Renal pelvis (tissue), 12 donors: ENCODE data around the gene SF3B5. TPM values are rescaled to one million over a fixed set of nuclear protein-coding genes. Genes with fewer than 3 reads are reported as not detected.
"Not testable (repeated sequence)": the region's sequence is repeated elsewhere in the genome, so short reads cannot be mapped to it uniquely, and the experiment has no call there.

Experiments used
- DNase-seq: peaks from one replicate; pipeline ENCODE4 v3.0.0-alpha.2; 2013
- long read RNA-seq, 16 experiments: transcript quantifications; one replicate each; lab custom pipeline, GENCODE V29; 2026
- polyA plus RNA-seq, 3 donors: library from polyadenylated mRNA; unstranded; fragments of 120-200 nt; gene quantifications; one replicate each; pipeline ENCODE4 v1.2.1, GENCODE V29; 2013; ENCODE audit not compliant: insufficient read length in 3 of 3

Gene SF3B5
- polyA plus RNA-seq = 100 to 1,000 TPM; 134 to 172 (median 159) TPM
- long read RNA-seq, donor 1, transcript SF3B5-201 (1 exons, 693 nt) = major isoform, 141 of 141 reads
- long read RNA-seq, donor 1, partial matches to known transcripts = 0 of 141 reads
- long read RNA-seq, donor 1, other reads (novel, unspliced or antisense) = 0 of 141 reads
- long read RNA-seq, donor 2, transcript SF3B5-201 (1 exons, 693 nt) = major isoform, 137 of 137 reads
- long read RNA-seq, donor 2, partial matches to known transcripts = 0 of 137 reads
- long read RNA-seq, donor 2, other reads (novel, unspliced or antisense) = 0 of 137 reads
- long read RNA-seq, donor 3, transcript SF3B5-201 (1 exons, 693 nt) = major isoform, 133 of 133 reads
- long read RNA-seq, donor 3, partial matches to known transcripts = 0 of 133 reads
- long read RNA-seq, donor 3, other reads (novel, unspliced or antisense) = 0 of 133 reads
- long read RNA-seq, donor 4, transcript SF3B5-201 (1 exons, 693 nt) = major isoform, 162 of 162 reads
- long read RNA-seq, donor 4, partial matches to known transcripts = 0 of 162 reads
- long read RNA-seq, donor 4, other reads (novel, unspliced or antisense) = 0 of 162 reads
- long read RNA-seq, donor 5, transcript SF3B5-201 (1 exons, 693 nt) = major isoform, 76 of 76 reads
- long read RNA-seq, donor 5, partial matches to known transcripts = 0 of 76 reads
- long read RNA-seq, donor 5, other reads (novel, unspliced or antisense) = 0 of 76 reads
- long read RNA-seq, donor 6, transcript SF3B5-201 (1 exons, 693 nt) = major isoform, 116 of 116 reads
- long read RNA-seq, donor 6, partial matches to known transcripts = 0 of 116 reads
- long read RNA-seq, donor 6, other reads (novel, unspliced or antisense) = 0 of 116 reads
- long read RNA-seq, donor 7, transcript SF3B5-201 (1 exons, 693 nt) = major isoform, 174 of 174 reads
- long read RNA-seq, donor 7, partial matches to known transcripts = 0 of 174 reads
- long read RNA-seq, donor 7, other reads (novel, unspliced or antisense) = 0 of 174 reads
- long read RNA-seq, donor 8, transcript SF3B5-201 (1 exons, 693 nt) = major isoform, 53 of 53 reads
- long read RNA-seq, donor 8, partial matches to known transcripts = 0 of 53 reads
- long read RNA-seq, donor 8, other reads (novel, unspliced or antisense) = 0 of 53 reads
- long read RNA-seq, donor 9, transcript SF3B5-201 (1 exons, 693 nt) = major isoform, 178 of 178 reads
- long read RNA-seq, donor 9, partial matches to known transcripts = 0 of 178 reads
- long read RNA-seq, donor 9, other reads (novel, unspliced or antisense) = 0 of 178 reads
- long read RNA-seq, donor 10, transcript SF3B5-201 (1 exons, 693 nt) = major isoform, 124 of 124 reads
- long read RNA-seq, donor 10, partial matches to known transcripts = 0 of 124 reads
- long read RNA-seq, donor 10, other reads (novel, unspliced or antisense) = 0 of 124 reads
- long read RNA-seq, donor 11, transcript SF3B5-201 (1 exons, 693 nt) = major isoform, 96 of 96 reads
- long read RNA-seq, donor 11, partial matches to known transcripts = 0 of 96 reads
- long read RNA-seq, donor 11, other reads (novel, unspliced or antisense) = 0 of 96 reads
- long read RNA-seq, donor 12, transcript SF3B5-201 (1 exons, 693 nt) = major isoform, 149 of 149 reads
- long read RNA-seq, donor 12, partial matches to known transcripts = 0 of 149 reads
- long read RNA-seq, donor 12, other reads (novel, unspliced or antisense) = 0 of 149 reads
- long read RNA-seq, donor 13, transcript SF3B5-201 (1 exons, 693 nt) = major isoform, 92 of 92 reads
- long read RNA-seq, donor 13, partial matches to known transcripts = 0 of 92 reads
- long read RNA-seq, donor 13, other reads (novel, unspliced or antisense) = 0 of 92 reads
- long read RNA-seq, donor 14, transcript SF3B5-201 (1 exons, 693 nt) = major isoform, 244 of 244 reads
- long read RNA-seq, donor 14, partial matches to known transcripts = 0 of 244 reads
- long read RNA-seq, donor 14, other reads (novel, unspliced or antisense) = 0 of 244 reads
- long read RNA-seq, donor 15, transcript SF3B5-201 (1 exons, 693 nt) = major isoform, 169 of 169 reads
- long read RNA-seq, donor 15, partial matches to known transcripts = 0 of 169 reads
- long read RNA-seq, donor 15, other reads (novel, unspliced or antisense) = 0 of 169 reads
- long read RNA-seq, donor 16, transcript SF3B5-201 (1 exons, 693 nt) = major isoform, 175 of 175 reads
- long read RNA-seq, donor 16, partial matches to known transcripts = 0 of 175 reads
- long read RNA-seq, donor 16, other reads (novel, unspliced or antisense) = 0 of 175 reads

DNA sequence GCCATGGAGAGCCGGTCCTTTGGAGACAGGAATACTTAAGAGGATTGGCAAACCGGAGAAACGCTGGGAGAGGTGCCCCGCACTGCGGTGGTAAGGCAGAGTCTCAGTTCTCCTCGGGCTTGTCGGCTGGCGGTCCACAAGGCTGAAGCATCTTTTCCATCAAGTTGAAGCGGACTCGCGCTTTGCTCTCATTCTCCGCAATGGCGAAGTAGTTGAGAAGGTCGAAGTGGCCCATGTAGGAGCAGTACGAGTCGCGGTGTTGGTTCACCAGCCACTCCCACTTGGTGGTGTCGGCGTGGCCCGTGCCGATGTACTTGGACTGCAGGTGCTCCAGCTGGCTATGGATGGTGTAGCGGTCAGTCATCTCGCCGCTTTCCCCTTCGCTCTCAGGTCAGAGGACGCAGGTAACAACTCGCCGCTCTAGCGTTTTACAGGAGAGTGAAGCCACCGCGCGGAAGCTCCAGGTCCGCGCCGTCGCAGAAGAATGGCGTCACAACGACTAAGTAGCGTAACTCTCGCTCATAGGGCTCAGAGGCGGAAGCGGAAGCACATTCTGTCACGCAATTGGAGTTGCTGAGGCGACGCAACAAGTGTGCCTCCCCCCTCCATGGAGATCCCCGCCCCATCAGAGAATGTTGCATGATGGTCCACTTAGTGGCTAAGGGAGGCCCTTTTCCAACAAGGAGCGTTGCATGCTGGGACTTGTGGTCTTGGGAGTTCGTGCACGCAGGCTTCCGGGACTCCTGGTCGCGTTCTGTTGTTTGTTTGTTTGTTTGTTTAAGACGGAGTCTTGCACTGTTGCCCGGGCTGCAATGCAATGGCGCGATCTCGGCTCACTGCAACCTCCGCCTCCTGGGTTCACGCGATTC lies at the start of gene SF3B5:
SF3B5 (minus strand) TSS at position 440 of the 869 bp plus-strand sequence; CDS start at position 364, 76 bp downstream.
- DNase-seq = peak; percentile 100

DNA sequence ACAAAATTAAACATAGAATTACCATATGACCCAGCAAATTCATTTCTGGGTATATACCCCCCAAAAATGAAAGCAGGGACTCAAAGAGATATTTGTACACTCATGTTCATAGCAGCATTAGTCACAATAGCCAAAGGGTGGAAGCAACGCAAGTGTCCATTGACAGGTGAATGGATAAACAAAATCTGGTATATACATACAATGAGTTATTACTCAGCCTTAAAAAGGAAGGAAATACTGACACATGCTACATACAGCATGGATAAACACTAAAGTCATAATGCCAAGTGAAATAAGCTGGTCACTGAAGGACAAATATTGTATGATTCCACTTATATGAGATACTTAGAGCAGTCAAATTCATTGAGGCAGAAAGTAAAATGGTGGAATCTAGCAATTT lies 49.6 kb upstream of the SF3B5 start:
- no peak for DNase-seq

GRCh38 chr6:144143878-144144277 lies 48.5 kb upstream of the SF3B5 start:
- no peak for DNase-seq

- no peak for DNase-seq
Observed at GRCh38 chr6:144143106-144143505, 47.7 kb upstream of the SF3B5 start.

DNA sequence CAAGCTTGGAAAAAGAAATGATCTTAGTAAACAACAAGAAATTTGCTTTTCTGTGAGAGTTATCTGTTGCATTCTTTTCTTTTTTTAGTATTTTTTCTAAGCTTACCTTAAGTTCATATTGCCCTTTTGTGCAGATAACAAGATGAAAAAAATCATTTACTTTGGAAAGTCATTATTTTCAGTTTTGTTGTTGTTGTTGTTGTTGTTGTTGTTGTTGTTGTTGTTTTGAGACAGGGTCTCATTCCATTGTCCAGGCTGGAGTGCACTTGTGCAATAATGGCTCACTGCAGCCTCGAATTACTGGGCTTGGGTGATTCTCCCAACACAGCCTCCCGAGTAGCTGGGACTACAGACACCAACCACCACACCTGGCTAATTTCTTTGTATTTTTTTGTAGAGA lies 46.1 kb upstream of the SF3B5 start:
- DNase-seq = no peak

DNA sequence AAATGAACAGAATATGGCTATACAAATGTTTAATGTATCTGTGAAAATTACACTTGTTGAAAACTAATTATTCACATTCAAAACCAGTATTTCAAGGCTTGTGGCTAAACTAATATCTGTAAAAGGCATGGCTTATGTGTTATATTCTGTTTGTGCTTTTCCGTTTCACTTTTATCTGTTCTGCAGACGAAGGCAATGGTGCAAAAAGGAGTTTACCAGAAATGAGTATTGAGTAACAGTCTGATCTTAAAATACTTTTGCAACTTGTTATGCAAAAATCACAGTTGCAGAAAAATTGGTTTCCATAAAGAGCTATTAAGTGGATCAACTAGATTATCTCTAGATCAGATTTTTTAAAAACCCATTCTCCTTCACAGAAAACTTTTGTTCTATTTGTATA lies 45.5 kb upstream of the SF3B5 start:
- DNase-seq = no peak

DNA sequence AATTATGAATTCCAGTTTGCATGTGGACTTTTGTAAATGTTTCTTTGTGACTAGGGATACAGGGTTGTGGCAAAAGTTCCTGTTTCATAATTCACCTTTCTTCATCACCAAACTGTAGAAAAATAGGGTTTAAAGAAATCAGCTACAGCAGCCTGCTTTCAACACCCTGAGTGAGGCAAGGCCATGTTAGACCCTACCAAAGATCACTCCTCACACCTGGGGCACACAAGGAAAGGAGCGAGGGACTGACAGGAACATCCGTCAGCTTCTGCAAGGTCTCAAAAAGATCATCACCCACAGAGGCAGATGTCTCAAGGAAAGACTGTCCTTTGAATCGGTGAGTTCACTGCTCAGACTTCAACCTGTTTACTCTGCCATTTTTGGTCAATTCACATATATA lies 44.4 kb upstream of the SF3B5 start:
- no peak for DNase-seq

DNA sequence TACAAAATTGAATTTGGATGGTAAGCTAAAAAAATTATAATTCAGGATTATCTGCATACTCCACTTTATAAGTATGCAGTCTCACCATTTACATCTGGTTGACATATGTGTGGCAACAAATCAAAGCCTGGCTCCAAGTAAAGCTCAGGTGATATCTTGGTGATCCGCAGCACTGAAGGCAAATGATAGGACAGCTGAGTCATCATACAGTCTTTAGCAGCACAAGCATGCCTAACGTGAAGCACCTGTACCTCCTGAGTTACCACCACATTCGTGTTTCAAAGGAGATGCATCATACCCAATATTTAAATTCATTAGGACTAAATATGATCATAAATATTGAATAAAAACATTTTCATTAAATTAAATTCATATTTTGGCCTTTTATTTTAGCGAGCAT lies 43.2 kb upstream of the SF3B5 start:
- DNase-seq = no peak

- no peak for DNase-seq
Observed at GRCh38 chr6:144134737-144135136, 39.4 kb upstream of the SF3B5 start.

DNA sequence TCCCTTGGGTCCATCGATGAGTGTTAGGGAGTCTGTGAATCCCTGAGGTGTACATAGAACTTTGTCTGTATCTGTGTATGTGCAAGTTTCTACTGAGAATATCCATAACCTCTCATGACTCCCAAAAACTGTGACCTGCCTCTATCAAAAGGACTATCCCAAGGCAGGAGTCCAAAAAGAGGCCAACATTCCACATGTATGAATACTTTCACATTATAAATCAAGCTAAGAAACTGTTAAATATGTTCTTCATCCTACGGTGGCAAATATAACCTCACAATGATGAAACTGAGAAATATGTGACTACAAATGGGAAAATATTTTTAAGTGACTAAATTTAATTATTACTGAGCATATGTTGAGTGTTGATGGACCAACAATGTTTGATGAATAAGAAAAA lies 38.8 kb upstream of the SF3B5 start:
- DNase-seq = no peak

DNA sequence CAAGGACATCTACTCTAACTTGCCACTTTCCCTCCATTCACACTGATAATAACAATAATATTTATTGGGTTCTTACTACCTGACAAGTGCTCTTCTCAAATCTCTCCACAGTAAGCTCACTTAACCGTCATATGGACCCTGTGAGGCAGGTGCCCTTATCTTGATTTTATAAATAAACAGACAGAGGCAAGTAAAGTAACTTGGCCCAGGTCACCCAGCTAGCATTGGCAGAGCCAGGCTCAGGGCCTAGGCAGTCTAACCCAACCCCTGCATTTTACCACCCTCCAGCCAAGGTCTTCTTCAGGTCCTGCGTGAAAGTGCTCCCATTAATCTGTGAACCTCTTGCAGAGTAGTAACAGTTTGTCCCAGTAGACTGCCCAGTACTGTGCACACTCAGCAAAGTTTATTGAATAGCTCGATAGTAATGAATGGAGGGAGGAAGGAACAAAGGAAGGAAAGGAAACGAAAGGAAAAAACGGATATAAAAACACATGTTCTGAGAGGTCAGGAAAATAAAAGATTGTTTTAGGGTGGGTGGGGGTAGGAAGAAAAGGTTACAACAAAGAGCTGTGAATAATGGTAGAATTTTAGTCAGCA lies 38.0 kb upstream of the SF3B5 start:
- DNase-seq = no peak

DNA sequence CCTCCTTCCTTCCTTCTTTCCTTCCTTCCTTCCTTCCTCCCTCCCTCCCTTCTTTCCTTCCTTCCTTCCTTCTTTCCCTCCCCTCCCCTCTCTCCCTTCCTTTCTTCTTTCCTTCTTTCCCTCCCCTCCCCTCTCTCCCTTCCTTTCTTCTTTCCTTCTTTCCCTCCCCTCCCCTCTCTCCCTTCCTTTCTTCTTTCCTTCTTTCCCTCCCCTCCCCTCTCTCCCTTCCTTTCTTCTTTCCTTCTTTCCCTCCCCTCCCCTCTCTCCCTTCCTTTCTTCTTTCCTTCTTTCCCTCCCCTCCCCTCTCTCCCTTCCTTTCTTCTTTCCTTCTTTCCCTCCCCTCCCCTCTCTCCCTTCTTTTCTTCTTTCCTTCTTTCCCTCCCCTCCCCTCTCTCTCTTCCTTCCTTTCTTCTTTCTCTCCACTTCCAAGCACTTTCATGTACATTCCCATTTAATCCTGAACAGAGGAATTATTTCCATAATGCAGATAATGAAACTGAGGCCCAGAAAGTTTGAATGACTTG lies 36.9 kb upstream of the SF3B5 start:
- DNase-seq = not testable (repeated sequence)

- no peak for DNase-seq
Observed at GRCh38 chr6:144131248-144131709, 35.9 kb upstream of the SF3B5 start.

DNA sequence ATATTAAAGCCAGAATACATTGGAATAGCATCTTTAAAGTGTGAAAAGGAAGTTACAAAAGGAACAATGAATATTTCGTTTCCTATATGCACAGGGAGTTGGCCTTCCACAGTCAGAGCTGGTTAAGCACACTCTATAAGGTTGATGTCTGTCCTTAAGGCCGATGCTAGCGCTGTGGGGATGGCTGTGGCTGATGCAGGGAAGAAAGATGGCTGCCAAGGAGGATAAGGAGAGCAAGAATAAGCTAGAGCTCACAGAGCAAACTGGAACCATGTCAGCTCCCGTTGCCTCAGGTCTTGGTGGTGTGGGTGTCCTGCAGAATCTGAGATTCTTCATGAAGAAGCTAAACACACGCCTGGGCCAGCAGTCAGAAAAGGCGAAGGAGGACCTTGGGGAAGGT lies 34.1 kb upstream of the SF3B5 start:
- no peak for DNase-seq

DNA sequence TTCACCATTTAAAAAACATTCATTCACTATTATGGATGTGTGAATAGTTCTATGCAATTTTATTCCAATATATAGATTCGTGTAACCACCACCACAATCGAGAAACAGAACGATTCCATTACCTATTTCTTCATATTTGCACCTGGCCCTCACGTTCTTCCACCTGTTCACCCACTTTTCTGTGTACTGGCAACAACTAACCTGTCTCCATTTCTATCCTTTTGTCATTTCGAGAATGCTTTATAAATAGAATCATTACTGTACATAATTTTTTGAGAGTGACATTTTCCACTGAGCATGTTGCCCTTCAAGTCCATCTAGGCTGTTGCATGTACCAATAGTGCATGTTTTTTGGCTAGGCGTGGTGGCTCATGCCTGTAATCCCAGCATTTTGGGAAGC lies 31.7 kb upstream of the SF3B5 start:
- DNase-seq = no peak

DNA sequence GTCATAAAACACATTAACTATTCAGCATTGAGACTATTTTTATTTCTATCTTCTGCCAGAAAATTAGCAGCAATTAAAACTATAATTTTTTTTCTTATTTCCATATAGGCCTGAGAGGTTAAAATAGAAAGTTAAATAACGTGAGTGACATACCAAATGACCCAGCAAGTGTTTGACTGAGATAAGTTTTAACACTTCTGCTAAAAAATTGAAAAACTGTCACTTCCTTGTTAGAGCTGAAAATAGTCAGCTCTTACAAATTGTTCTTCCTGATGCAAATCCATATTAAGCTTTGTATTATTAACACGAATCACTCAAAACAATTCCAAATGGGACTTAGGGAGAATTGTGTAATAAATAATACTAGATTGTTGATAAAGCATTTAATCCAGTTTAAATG lies 28.5 kb upstream of the SF3B5 start:
- no peak for DNase-seq

GRCh38 chr6:144123421-144123820 lies 28.0 kb upstream of the SF3B5 start:
- no peak for DNase-seq

- DNase-seq = no peak
Observed at GRCh38 chr6:144122861-144123260, 27.5 kb upstream of the SF3B5 start.
